GM23338 (cell line): ENCODE data around the gene DOCK3. TPM values are rescaled to one million over a fixed set of nuclear protein-coding genes. Genes with fewer than 3 reads are reported as not detected.

Source experiments
- ATAC-seq: fragments of 200-7000 bp; cut with Tn5 transposase; 3 replicates; pipeline ENCODE4 v1.9.1; 2020
- DNase-seq: peaks from one replicate; pipeline ENCODE4 v3.0.0-alpha.2; 2015; ENCODE audit warnings: low spot score
- H2AFZ ChIP-seq: fragments of 200-600 bp; sonication (generic); 2 replicates; pipeline ENCODE4 v1.8.0; 2016; ENCODE audit warnings: antibody characterized with exemption, mild to moderate bottlenecking, moderate library complexity
- H3F3A ChIP-seq: fragments of 200-600 bp; sonication (generic); replicated peaks from 2 replicates; pipeline ENCODE4 v1.8.0; 2017; ENCODE audit warnings: antibody characterized with exemption, mixed run types, low read depth
- H3K27ac ChIP-seq: fragments of 200-600 bp; sonication (generic); 2 replicates; pipeline ENCODE4 v1.6.1; 2016; ENCODE audit warnings: low read depth
- H3K27me3 ChIP-seq: fragments of 200-600 bp; sonication (generic); 2 replicates; pipeline ENCODE4 v1.8.0; 2016; ENCODE audit warnings: mild to moderate bottlenecking, mixed run types, moderate library complexity; ENCODE audit not compliant: insufficient read depth
- H3K36me3 ChIP-seq: fragments of 200-600 bp; sonication (generic); 2 replicates; pipeline ENCODE4 v1.8.0; 2016; ENCODE audit warnings: mild to moderate bottlenecking; ENCODE audit not compliant: insufficient read depth
- H3K4me1 ChIP-seq: fragments of 200-600 bp; sonication (generic); 2 replicates; pipeline ENCODE4 v1.8.0; 2016; ENCODE audit warnings: mild to moderate bottlenecking, moderate library complexity; ENCODE audit not compliant: insufficient read depth
- H3K4me2 ChIP-seq: fragments of 200-600 bp; sonication (generic); 2 replicates; pipeline ENCODE4 v1.7.1; 2017; ENCODE audit warnings: mixed run types
- H3K4me3 ChIP-seq: fragments of 200-600 bp; sonication (generic); 2 replicates; pipeline ENCODE4 v1.6.1; 2016; ENCODE audit warnings: mixed run types
- H3K79me2 ChIP-seq: fragments of 200-600 bp; sonication (generic); replicated peaks from 2 replicates; pipeline ENCODE4 v1.8.0; 2017; ENCODE audit warnings: mild to moderate bottlenecking; ENCODE audit not compliant: insufficient read depth
- H3K9me2 ChIP-seq: fragments of 200-600 bp; sonication (generic); 2 replicates; pipeline ENCODE4 v1.8.0; 2017; ENCODE audit not compliant: insufficient read depth
- H4K20me1 ChIP-seq: fragments of 200-600 bp; sonication (generic); replicated peaks from 2 replicates; pipeline ENCODE4 v1.8.0; 2017; ENCODE audit warnings: mild to moderate bottlenecking; ENCODE audit not compliant: insufficient read depth
- H3K27ac Mint-ChIP-seq: 2 replicates; pipeline ENCODE4 v1.8.0; 2020; ENCODE audit warnings: inconsistent platforms, mild to moderate bottlenecking, moderate library complexity, mixed read lengths
- H3K27me3 Mint-ChIP-seq: 3 replicates; pipeline ENCODE4 v1.8.0; 2022; ENCODE audit warnings: low read depth, mild to moderate bottlenecking, moderate library complexity, mixed read lengths, inconsistent platforms; ENCODE audit not compliant: insufficient read depth, poor library complexity
- H3K36me3 Mint-ChIP-seq: 3 replicates; pipeline ENCODE4 v1.8.0; 2021; ENCODE audit warnings: low read depth, mild to moderate bottlenecking, inconsistent platforms, moderate library complexity, mixed read lengths
- H3K4me1 Mint-ChIP-seq: 3 replicates; pipeline ENCODE4 v1.8.0; 2020; ENCODE audit warnings: mild to moderate bottlenecking, inconsistent platforms, mixed read lengths
- H3K4me3 Mint-ChIP-seq: 3 replicates; pipeline ENCODE4 v1.8.0; 2021; ENCODE audit warnings: moderate library complexity, mild to moderate bottlenecking, inconsistent platforms, mixed read lengths
- H3K9me3 Mint-ChIP-seq: 3 replicates; pipeline ENCODE4 v1.8.0; 2020; ENCODE audit warnings: moderate library complexity, mild to moderate bottlenecking, inconsistent platforms, mixed read lengths
- CREB1 ChIP-seq: fragments of 250-450 bp; sonication (Bioruptor Pico); IDR thresholded peaks from 2 replicates; pipeline ENCODE4 v1.5.0; 2020; ENCODE audit warnings: low read depth, mild to moderate bottlenecking, moderate library complexity
- ETS1 ChIP-seq: IDR thresholded peaks from 2 replicates; pipeline ENCODE4 v1.6.1; 2016; ENCODE audit warnings: antibody characterized with exemption
- EZH2 ChIP-seq: fragments of 200-600 bp; sonication (generic); IDR thresholded peaks from one replicate; pipeline ENCODE4 v1.8.0; 2017; ENCODE audit warnings: antibody characterized with exemption, mild to moderate bottlenecking, low read depth; ENCODE audit not compliant: unreplicated experiment
- EZH2phosphoT487 ChIP-seq: fragments of 200-600 bp; sonication (generic); IDR thresholded peaks from one replicate; pipeline ENCODE4 v1.8.1; 2018; ENCODE audit warnings: antibody characterized with exemption; ENCODE audit not compliant: unreplicated experiment
- JUNB ChIP-seq: IDR thresholded peaks from one replicate; pipeline ENCODE4 v1.6.1; 2016; ENCODE audit warnings: antibody characterized with exemption; ENCODE audit not compliant: unreplicated experiment
- NANOG ChIP-seq: IDR thresholded peaks from 2 replicates; pipeline ENCODE4 v1.6.1; 2016; ENCODE audit warnings: antibody characterized with exemption, borderline replicate concordance
- POLR2AphosphoS5 ChIP-seq: IDR thresholded peaks from 2 replicates; pipeline ENCODE4 v1.6.1; 2016; ENCODE audit warnings: antibody characterized with exemption, low read depth
- REST ChIP-seq: IDR thresholded peaks from one replicate; pipeline ENCODE4 v1.6.1; 2018; ENCODE audit warnings: antibody characterized with exemption; ENCODE audit not compliant: unreplicated experiment
- STAT1 ChIP-seq: IDR thresholded peaks from one replicate; pipeline ENCODE4 v1.6.1; 2016; ENCODE audit warnings: antibody characterized with exemption; ENCODE audit not compliant: unreplicated experiment
- ZNF114 ChIP-seq: fragments of 250-450 bp; sonication (Bioruptor Pico); IDR thresholded peaks from 2 replicates; pipeline ENCODE4 v1.5.0; 2020; ENCODE audit warnings: mild to moderate bottlenecking, moderate library complexity
- ZNF331 ChIP-seq: fragments of 250-450 bp; sonication (Bioruptor Pico); IDR thresholded peaks from 2 replicates; pipeline ENCODE4 v1.5.0; 2020; ENCODE audit warnings: low read depth, mild to moderate bottlenecking, moderate library complexity
- ZNF462 ChIP-seq: fragments of 250-450 bp; sonication (Bioruptor Pico); IDR thresholded peaks from 2 replicates; pipeline ENCODE4 v1.5.0; 2020; ENCODE audit warnings: mild to moderate bottlenecking, moderate library complexity
- polyA plus RNA-seq: library from polyadenylated mRNA; unstranded; fragments of >200 nt; fragmentation: Nextera tagmentation; extraction: Ambion mirVana; gene quantifications from 2 replicates; pipeline ENCODE4 v1.2.1, GENCODE V29; 2016
- total RNA-seq: library from RNA; depleted of rRNA; stranded (reverse); fragments of >200 nt; shearing (Covaris generic); gene quantifications from 2 replicates; pipeline ENCODE4 v1.2.3, GENCODE V29; 2014
- TF ChIP-seq, protein P1 (sequence below), 2 experiments: fragments of 200-600 bp in 1 of 2; sonication (generic) in 1 of 2; conservative IDR thresholded peaks; 2 replicates each; pipeline versions ENCODE4 v1.5.1 to v1.6.1; 2016 to 2017; ENCODE audit warnings: antibody characterized with exemption in 2 of 2, low read depth in 2 of 2, mild to moderate bottlenecking in 2 of 2, moderate library complexity in 1 of 2

DOCK3 gene
- total and polyA plus RNA-seq, 2 experiments from 2014 or later: 2.4 to 5.6 TPM

- no peak for ATAC-seq
Observed at GRCh38 chr3:50649451-50649931, 25.2 kb upstream of the DOCK3 start.

More at GRCh38 chr3:50649451-50649931, 25.2 kb upstream of the DOCK3 start:
- H3K4me3 Mint-ChIP-seq: no peak overlapping the region
- Histone ChIP-seq H3F3A (0 out of 2 replicates have a peak, but pooled peaks cover 5% of the 10 kb centered on the region), H3K36me3 (no peaks in the 10 kb centered on the region), H3K4me2 (no peak overlapping the region), H3K79me2 (no peaks in the 10 kb centered on the region), H3K27ac (no peak overlapping the region), H2AFZ (no peak overlapping the region), H3K4me3 (no peak overlapping the region), H3K9me2 (no peaks in the 10 kb centered on the region), H4K20me1 (no peaks in the 10 kb centered on the region), H3K27me3 (no peaks in the 10 kb centered on the region), H3K4me1 (peaks cover 13% of the 10 kb centered on the region)
- H3K4me1 Mint-ChIP-seq: peaks cover 29% of the 10 kb centered on the region
- H3K36me3 Mint-ChIP-seq: peaks cover 7% of the 10 kb centered on the region; the same call in 2 of the 3 replicates
- H3K27ac Mint-ChIP-seq: no peak overlapping the region
- TF ChIP-seq EZH2phosphoT487 (no peak), JUNB (no peak), POLR2AphosphoS5 (no peak), ETS1 (no peak), CREB1 (CRISPR knock-in tag) (no peak), ZNF114 (CRISPR knock-in tag) (no peak), REST (no peak), NANOG (no peak), STAT1 (no peak), ZNF331 (CRISPR knock-in tag) (no peak), ZNF462 (CRISPR knock-in tag) (no peak), EZH2 (no peak)
- TF ChIP-seq, protein P1, sequence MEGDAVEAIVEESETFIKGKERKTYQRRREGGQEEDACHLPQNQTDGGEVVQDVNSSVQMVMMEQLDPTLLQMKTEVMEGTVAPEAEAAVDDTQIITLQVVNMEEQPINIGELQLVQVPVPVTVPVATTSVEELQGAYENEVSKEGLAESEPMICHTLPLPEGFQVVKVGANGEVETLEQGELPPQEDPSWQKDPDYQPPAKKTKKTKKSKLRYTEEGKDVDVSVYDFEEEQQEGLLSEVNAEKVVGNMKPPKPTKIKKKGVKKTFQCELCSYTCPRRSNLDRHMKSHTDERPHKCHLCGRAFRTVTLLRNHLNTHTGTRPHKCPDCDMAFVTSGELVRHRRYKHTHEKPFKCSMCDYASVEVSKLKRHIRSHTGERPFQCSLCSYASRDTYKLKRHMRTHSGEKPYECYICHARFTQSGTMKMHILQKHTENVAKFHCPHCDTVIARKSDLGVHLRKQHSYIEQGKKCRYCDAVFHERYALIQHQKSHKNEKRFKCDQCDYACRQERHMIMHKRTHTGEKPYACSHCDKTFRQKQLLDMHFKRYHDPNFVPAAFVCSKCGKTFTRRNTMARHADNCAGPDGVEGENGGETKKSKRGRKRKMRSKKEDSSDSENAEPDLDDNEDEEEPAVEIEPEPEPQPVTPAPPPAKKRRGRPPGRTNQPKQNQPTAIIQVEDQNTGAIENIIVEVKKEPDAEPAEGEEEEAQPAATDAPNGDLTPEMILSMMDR (conservative IDR thresholded peaks at IDR 0.05; ENCODE audit: low read depth in 2 of 2): no peak
- H3K27me3 Mint-ChIP-seq: peaks cover 6% of the 10 kb centered on the region
- no peaks in the 10 kb centered on the region for H3K9me3 Mint-ChIP-seq
- no peak for DNase-seq
